DMS79 treated with DMSO at 0.1 percent for 48 hours (cell line): ENCODE results near the gene WDR91.

ENCODE experiments used
- DNase-seq: peaks from one replicate; lab custom pipeline; 2025; lab: John Stamatoyannopoulos, UW

WDR91 gene

GRCh38 chr7:135197906-135198655 is 13.2 kb downstream of the WDR91 start:
- no peak for DNase-seq

GRCh38 chr7:135197343-135197742 is 14.0 kb downstream of the WDR91 start:
- DNase-seq, result no peak

- no peak for DNase-seq
These were observed 15.2 kb downstream of the WDR91 start for GRCh38 chr7:135195968-135196629.

GRCh38 chr7:135195156-135195555 is 16.2 kb downstream of the WDR91 start:
- no peak for DNase-seq

- no peak for DNase-seq
These were observed 16.7 kb downstream of the WDR91 start for GRCh38 chr7:135194494-135195095.

GRCh38 chr7:135193615-135194081 is 17.7 kb downstream of the WDR91 start:
- DNase-seq, result no peak

- no peak for DNase-seq
These were observed 18.3 kb downstream of the WDR91 start for GRCh38 chr7:135192914-135193536.

GRCh38 chr7:135190703-135191102 is 20.6 kb downstream of the WDR91 start:
- DNase-seq, result no peak

- no peak for DNase-seq
These were observed 21.4 kb downstream of the WDR91 start for GRCh38 chr7:135189961-135190360.

- DNase-seq, result no peak
These were observed 22.1 kb downstream of the WDR91 start for GRCh38 chr7:135189221-135189662.

- DNase-seq, result no peak
These were observed 22.9 kb downstream of the WDR91 start for GRCh38 chr7:135188298-135188984.

GRCh38 chr7:135186841-135187253 is 24.5 kb downstream of the WDR91 start:
- DNase-seq, result no peak

- DNase-seq, result no peak
These were observed 25.1 kb downstream of the WDR91 start for GRCh38 chr7:135186261-135186540.

- DNase-seq, result no peak
These were observed 25.7 kb downstream of the WDR91 start for GRCh38 chr7:135185471-135186260.

- no peak for DNase-seq
These were observed 27.0 kb downstream of the WDR91 start for GRCh38 chr7:135184254-135184841.

- no peak for DNase-seq
These were observed 27.8 kb downstream of the WDR91 start for GRCh38 chr7:135183478-135183877.

GRCh38 chr7:135181929-135182678 is 29.2 kb downstream of the WDR91 start:
- no peak for DNase-seq

GRCh38 chr7:135181261-135181928 is 29.9 kb downstream of the WDR91 start:
- DNase-seq, result no peak

GRCh38 chr7:135180122-135180521 is 31.2 kb downstream of the WDR91 start:
- no peak for DNase-seq
